ENCODE measurements around the gene KCNJ4.
A peak's percentile ranks its signal among the peaks of the same experiment; 100 is the strongest.
"Not testable (repeated sequence)": the region's sequence is repeated elsewhere in the genome, so short reads cannot be mapped to it uniquely, and the experiment has no call there.

Gene KCNJ4

GRCh38 chr22:38397189-38398085, 57.6 kb downstream of the KCNJ4 start:
- H3K27ac ChIP-seq: peak overlapping the region; percentile 81
- DNase-seq (ENCODE audit: low spot score): peak; percentile 17
- TF ChIP-seq, protein P1, sequence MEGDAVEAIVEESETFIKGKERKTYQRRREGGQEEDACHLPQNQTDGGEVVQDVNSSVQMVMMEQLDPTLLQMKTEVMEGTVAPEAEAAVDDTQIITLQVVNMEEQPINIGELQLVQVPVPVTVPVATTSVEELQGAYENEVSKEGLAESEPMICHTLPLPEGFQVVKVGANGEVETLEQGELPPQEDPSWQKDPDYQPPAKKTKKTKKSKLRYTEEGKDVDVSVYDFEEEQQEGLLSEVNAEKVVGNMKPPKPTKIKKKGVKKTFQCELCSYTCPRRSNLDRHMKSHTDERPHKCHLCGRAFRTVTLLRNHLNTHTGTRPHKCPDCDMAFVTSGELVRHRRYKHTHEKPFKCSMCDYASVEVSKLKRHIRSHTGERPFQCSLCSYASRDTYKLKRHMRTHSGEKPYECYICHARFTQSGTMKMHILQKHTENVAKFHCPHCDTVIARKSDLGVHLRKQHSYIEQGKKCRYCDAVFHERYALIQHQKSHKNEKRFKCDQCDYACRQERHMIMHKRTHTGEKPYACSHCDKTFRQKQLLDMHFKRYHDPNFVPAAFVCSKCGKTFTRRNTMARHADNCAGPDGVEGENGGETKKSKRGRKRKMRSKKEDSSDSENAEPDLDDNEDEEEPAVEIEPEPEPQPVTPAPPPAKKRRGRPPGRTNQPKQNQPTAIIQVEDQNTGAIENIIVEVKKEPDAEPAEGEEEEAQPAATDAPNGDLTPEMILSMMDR (conservative IDR thresholded peaks at IDR 0.05; ENCODE audit: low read depth): no peak
- POLR2A ChIA-PET (ENCODE audit: low non-redundant PET): no interaction called here
- CTCF ChIA-PET: no interaction called here

GRCh38 chr22:38396440-38397069, 58.4 kb downstream of the KCNJ4 start:
- POLR2A ChIA-PET (ENCODE audit: low non-redundant PET); DNase-seq (ENCODE audit: low spot score); CTCF ChIA-PET: not testable (repeated sequence)
- peak overlapping the region; percentile 81 for H3K27ac ChIP-seq

DNA sequence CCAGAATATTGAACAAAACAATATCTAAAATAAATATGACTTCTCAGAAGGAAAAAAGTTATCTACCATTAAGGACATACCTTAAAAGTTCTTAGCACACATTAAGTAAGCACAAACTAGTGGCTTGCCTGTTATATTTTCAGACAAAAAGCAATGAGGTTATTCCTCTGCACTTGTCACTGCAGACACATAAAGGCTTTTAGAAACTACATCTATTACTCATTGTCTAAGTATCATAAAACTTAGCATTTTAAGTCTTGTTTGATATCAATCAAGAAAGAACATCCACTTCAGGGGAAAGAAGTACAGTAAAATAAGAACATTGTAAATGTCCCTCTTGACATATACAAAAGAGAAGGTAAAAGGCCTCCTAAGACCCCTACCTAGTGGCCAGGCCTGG, 59.1 kb downstream of the KCNJ4 start:
- CTCF ChIA-PET; POLR2A ChIA-PET (ENCODE audit: low non-redundant PET); H3K27ac ChIP-seq; DNase-seq (ENCODE audit: low spot score): not testable (repeated sequence)

GRCh38 chr22:38394929-38395624, 59.9 kb downstream of the KCNJ4 start:
- CTCF ChIA-PET: not testable (repeated sequence)

DNA sequence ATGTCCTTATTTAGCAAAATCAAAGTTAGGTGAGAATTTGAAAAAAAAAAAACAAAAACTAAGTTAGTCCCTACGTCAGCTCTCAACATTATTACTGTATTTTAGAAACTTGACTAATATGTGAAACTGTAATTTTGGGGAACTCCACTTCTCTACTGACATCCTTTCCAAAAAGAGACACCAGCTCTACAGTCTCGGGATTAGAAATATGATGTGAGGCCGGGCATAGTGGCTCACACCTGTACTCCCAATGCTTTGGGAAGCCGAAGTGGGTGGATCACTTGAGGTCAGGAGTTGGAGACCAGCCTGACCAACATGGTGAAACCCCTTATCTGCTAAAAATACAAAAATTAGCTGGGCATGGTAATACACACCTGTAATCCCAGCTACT, 65.6 kb downstream of the KCNJ4 start:
- POLR2A ChIA-PET (ENCODE audit: low non-redundant PET); H3K27ac ChIP-seq: not testable (repeated sequence)

More at GRCh38 chr22:38394929-38395624, 59.9 kb downstream of the KCNJ4 start:
- POLR2A ChIA-PET (ENCODE audit: low non-redundant PET); DNase-seq (ENCODE audit: low spot score); H3K27ac ChIP-seq: not testable (repeated sequence)

GRCh38 chr22:38388506-38389427, 66.2 kb downstream of the KCNJ4 start:
- POLR2A ChIA-PET (ENCODE audit: low non-redundant PET); DNase-seq (ENCODE audit: low spot score); H3K27ac ChIP-seq: not testable (repeated sequence)
- CTCF ChIA-PET: interaction anchor here (0.6 kb wide), 1 partner anchor 986 kb away, joined by 7 read pairs; no protein-coding TSS in a partner anchor

More for the DNA sequence above, 65.6 kb downstream of the KCNJ4 start:
- DNase-seq (ENCODE audit: low spot score): not testable (repeated sequence)
- CTCF ChIA-PET: interaction anchor here (0.6 kb wide), 1 partner anchor 987 kb away, joined by 7 read pairs; no protein-coding TSS in a partner anchor

DNA sequence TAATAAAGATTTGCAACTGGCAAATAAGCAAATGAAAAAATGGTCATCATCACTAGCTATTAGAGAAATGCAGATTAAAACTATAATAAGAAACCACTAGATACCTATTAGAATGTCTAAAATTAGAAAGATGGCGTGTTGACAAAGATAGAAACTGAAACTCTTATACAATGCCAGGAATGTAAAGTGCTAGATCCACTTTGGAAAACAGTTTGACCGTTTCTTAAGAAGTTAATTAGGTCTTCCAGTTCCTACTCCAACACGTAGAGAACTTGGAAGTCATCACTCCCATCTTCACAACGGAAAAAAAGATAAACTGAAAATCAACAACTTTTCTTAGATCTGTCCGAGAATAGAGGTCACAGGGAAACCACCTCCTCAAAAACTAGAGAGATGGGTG, 68.1 kb downstream of the KCNJ4 start:
- DNase-seq (ENCODE audit: low spot score); POLR2A ChIA-PET (ENCODE audit: low non-redundant PET); H3K27ac ChIP-seq; CTCF ChIA-PET: not testable (repeated sequence)

- TF ChIP-seq, protein P1 (conservative IDR thresholded peaks at IDR 0.05; ENCODE audit: low read depth): no peak
- no peak overlapping the region for H3K27ac ChIP-seq
- CTCF ChIA-PET: no interaction called here
- no peak for DNase-seq (ENCODE audit: low spot score)
- POLR2A ChIA-PET (ENCODE audit: low non-redundant PET): no interaction called here
Observed at GRCh38 chr22:38383417-38383816, 71.6 kb downstream of the KCNJ4 start.

- H3K27ac ChIP-seq; POLR2A ChIA-PET (ENCODE audit: low non-redundant PET); CTCF ChIA-PET; DNase-seq (ENCODE audit: low spot score): not testable (repeated sequence)
Observed at GRCh38 chr22:38381371-38381770, 73.6 kb downstream of the KCNJ4 start.

Measured in RWPE1 (cell line).